22Rv1 (cell line): Measurements from ENCODE around the gene SUPV3L1.

Experiments used
- H3K27ac ChIP-seq: fragments of 450-650 bp; 2 replicates; pipeline ENCODE4 v1.5.1; 2017
- CTCF ChIP-seq: fragments of 450-650 bp; IDR thresholded peaks from 2 replicates; pipeline ENCODE4 v1.5.1; 2017; ENCODE audit warnings: mild to moderate bottlenecking
- ZFX ChIP-seq: fragments of 450-650 bp; IDR thresholded peaks from 2 replicates; pipeline ENCODE4 v1.6.1; 2017; ENCODE audit warnings: antibody characterized with exemption, borderline replicate concordance

Gene SUPV3L1

DNA sequence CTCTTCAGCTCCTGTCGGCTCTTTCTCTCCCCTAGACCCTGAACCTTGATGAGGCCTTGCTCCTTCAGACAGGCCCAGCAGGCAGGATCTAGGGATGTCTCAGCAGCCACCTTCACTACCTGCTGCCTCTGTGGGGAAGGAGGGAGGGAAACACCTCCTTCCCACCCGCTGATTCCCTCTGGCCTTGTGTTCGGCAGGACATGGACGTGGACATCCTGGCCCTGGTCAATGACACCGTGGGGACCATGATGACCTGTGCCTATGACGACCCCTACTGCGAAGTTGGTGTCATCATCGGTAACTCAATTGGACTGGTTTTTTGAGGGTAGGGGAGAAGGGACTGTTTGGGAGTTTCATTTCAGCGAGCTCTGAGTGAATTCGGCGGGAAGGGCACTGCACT, 60.4 kb downstream of the SUPV3L1 start:
- TF ChIP-seq ZFX (no peak), CTCF (no peak)
- no peak overlapping the region for H3K27ac ChIP-seq

- no peak overlapping the region for H3K27ac ChIP-seq
- TF ChIP-seq CTCF (no peak), ZFX (no peak)
Measured at GRCh38 chr10:69241575-69241974, 61.5 kb downstream of the SUPV3L1 start.

DNA sequence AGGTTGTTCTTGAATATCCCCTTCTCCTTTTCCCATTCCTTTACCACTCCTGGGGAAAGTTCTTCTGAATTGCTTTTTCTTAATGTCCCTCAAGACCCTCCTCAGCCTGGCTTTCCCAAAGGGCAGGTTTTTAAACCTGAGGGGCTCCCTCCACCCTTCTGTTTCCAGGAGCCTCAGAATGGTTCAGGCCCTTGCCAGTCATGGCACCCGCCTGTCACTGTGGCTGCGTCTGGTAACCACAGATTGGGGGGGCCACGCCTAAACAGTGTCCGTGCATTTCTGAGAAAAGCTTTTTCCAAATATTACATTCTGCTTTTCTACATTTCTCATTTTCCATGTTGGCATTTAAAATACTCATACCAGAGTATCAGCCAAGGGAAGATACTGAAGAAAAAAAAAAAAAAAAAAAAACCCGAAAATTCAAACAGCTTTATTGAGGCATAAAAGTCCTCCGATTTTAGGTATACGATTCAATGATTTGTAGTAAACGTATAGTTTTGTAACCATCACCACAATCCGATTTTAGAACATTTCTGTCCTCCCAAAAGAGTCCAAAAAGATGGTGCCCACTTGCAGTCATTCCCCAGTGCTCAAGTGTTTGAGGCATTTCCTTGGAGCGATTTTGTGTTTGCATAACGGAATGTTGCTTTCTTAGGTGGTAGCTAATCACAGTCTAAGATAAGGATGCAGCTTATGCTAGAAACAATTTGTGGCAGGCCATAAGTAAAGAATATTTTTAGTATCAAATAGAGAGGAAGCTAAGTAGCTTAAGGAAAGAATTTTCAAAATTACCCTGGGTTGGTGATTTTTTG, 62.2 kb downstream of the SUPV3L1 start:
- TF ChIP-seq CTCF (no peak), ZFX (no peak)
- H3K27ac ChIP-seq = no peak overlapping the region

GRCh38 chr10:69242852-69243212, 62.8 kb downstream of the SUPV3L1 start:
- TF ChIP-seq CTCF = no peak
- TF ChIP-seq ZFX = no peak
- H3K27ac ChIP-seq = no peak overlapping the region

GRCh38 chr10:69243817-69244216, 63.8 kb downstream of the SUPV3L1 start:
- H3K27ac ChIP-seq = no peak overlapping the region
- no peak for TF ChIP-seq CTCF
- TF ChIP-seq ZFX = no peak

- TF ChIP-seq ZFX = no peak
- no peak for TF ChIP-seq CTCF
Measured at GRCh38 chr10:69246036-69246435, 66.0 kb downstream of the SUPV3L1 start.

DNA sequence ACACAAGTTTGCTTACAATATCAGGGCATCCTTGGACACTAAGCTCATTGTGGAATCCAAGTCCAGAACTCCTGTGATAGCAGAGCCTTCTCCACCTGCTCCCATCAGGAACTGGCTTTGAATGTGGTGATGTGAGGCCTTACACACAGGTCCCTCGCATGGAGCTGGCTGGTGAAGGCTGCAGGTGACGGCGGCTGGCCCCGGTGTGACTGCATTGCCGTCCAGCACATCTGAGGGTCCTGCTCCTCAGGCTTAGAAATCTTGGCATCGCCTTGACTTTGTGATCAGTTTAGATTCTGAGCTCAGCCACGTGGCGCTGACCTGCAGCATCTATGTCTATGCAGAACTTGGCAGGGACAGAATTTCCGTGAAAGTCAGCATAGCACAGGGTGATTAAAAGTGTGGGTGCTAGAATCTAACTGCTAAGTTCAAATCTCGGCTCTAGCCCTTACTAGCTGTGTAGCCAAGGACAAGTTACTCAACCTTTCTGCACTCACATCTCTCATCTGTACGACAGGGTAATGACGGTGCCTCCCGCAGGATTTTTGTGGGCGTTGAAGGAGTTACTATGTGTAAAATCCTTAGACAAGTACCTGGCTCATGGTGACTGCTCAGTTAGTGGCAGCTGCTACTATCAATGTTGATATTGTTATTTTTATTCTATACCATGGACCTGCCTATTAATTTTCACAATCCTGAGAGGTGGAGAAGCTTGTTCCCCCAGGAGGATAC, 66.7 kb downstream of the SUPV3L1 start:
- no peak overlapping the region for H3K27ac ChIP-seq

More at GRCh38 chr10:69246036-69246435, 66.0 kb downstream of the SUPV3L1 start:
- no peak overlapping the region for H3K27ac ChIP-seq

More for the DNA sequence above, 66.7 kb downstream of the SUPV3L1 start:
- TF ChIP-seq ZFX (no peak), CTCF (no peak)
